T-helper 1 cell (primary cell): Measurements from ENCODE around the gene GDPGP1.
"Not testable (repeated sequence)": the region's sequence is repeated elsewhere in the genome, so short reads cannot be mapped to it uniquely, and the experiment has no call there.

Experiments used
- DNase-seq, 5 donors: peaks; one replicate each; pipeline ENCODE4 v3.0.0-alpha.2; 2012 to 2020

Gene GDPGP1

DNA sequence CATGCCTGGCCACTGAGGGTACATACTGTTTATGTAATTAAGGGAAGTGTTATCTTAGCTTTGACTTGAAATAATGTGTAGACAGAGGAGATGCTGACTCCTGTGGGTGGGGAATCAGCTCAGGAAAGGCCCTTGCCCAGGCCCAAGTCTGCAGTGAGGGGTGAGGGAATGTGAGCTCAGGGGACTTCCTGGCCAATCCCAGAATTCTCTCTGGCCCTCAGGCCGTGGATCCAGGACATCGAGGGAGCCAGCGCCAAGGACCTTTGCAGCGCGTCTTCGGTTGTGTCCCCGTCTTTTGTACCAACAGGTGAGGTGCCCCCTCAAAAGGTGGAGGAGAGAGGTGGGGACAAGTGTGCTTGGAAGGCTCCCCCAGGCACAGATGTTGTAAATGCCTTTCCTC lies 6.7 kb upstream of the GDPGP1 start:
- DNase-seq, result no peak

DNA sequence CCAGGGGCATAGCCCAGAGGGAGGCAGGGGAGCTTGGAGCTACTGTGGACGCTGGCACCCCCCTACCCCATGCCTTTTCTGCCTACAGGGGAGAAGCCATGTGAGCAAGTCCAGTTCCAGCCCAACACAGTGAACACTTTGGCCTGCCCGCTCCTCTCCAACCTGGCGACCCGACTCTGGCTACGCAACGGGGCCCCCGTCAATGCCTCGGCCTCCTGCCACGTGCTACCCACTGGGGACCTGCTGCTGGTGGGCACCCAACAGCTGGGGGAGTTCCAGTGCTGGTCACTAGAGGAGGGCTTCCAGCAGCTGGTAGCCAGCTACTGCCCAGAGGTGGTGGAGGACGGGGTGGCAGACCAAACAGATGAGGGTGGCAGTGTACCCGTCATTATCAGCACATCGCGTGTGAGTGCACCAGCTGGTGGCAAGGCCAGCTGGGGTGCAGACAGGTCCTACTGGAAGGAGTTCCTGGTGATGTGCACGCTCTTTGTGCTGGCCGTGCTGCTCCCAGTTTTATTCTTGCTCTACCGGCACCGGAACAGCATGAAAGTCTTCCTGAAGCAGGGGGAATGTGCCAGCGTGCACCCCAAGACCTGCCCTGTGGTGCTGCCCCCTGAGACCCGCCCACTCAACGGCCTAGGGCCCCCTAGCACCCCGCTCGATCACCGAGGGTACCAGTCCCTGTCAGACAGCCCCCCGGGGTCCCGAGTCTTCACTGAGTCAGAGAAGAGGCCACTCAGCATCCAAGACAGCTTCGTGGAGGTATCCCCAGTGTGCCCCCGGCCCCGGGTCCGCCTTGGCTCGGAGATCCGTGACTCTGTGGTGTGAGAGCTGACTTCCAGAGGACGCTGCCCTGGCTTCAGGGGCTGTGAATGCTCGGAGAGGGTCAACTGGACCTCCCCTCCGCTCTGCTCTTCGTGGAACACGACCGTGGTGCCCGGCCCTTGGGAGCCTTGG lies 5.9 kb upstream of the GDPGP1 start:
- no peak for DNase-seq

- no peak for DNase-seq
Observed at GRCh38 chr15:90228960-90229359, 5.0 kb upstream of the GDPGP1 start.

- no peak for DNase-seq
Observed at GRCh38 chr15:90230071-90230494, 3.9 kb upstream of the GDPGP1 start.

- DNase-seq, result no peak
Observed at GRCh38 chr15:90230610-90231009, 3.4 kb upstream of the GDPGP1 start.

- DNase-seq, result peak; percentile 72 to 84 (median 81)
Observed at GRCh38 chr15:90231028-90232017, 2.7 kb upstream of the GDPGP1 start.

DNA sequence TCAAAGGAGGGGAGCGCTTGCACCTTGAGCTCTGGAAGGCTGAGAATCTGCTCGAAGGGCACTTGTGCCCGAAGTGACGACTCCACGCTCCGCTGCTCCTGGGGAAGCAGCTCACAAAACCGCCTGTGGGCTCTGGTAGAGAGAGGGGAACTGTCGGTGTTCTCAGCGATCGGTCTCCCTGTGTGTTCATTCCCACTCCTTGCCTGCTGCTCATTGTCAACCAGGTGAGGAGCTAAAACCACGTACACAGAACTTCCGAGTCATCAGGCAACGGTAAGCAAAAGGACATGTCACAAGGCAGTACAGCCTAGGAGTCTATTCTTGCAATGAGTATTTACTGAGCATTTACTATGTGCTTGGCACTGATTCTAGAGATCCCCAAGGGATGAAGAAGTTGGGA lies 1.8 kb upstream of the GDPGP1 start:
- DNase-seq, result peak in 1 of 5 donors; percentile 8

DNA sequence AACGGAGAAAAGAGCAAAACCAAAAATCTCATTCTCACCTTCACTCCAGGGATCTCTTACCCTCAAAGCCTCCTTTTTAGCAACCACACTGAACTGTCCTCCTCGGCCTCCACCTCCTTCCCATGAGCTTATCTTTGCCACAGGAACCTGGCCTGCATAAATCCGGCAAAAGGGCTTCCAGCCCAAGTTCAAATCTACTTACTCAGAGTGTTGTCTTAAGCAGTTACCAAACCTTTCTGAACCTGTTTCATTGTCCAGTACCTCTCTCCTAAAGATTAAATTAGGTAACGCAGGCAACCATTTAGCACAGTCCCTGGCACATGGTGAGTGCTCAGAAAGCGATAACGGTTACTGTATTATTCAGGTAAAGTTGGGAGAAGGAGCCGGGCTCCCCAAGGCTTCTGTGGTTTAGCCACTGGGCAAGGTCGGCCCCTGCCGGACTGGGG lies 1.0 kb upstream of the GDPGP1 start:
- no peak for DNase-seq

GRCh38 chr15:90233387-90234095 lies 468 bp upstream of the GDPGP1 start, which contains the start of gene CIB1:
CIB1 (minus strand) TSS chr15:90233941; CDS start chr15:90233885, 56 bp downstream.
- DNase-seq, result peak; percentile 40 to 98 (median 96)

- no peak for DNase-seq
Observed at GRCh38 chr15:90239371-90239770, 5.4 kb downstream of the GDPGP1 start.

DNA sequence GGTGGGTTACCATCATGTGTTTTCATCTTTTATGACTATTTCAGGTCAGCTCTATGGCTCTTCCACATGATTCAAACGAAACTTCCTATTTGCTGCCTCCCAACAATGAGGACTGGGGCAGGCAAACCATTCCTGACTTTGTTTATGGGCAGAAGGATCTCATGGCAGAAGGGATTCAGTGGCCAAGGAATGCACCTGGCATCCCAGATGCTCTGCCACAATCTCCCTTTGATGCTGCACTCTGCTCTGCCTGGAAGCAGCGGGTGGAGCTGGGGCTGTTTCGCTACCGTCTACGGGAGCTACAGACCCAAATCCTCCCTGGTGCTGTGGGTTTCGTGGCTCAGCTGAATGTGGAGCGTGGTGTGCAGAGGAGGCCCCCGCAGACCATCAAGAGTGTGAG lies 6.8 kb downstream of the GDPGP1 start:
- no peak for DNase-seq

DNA sequence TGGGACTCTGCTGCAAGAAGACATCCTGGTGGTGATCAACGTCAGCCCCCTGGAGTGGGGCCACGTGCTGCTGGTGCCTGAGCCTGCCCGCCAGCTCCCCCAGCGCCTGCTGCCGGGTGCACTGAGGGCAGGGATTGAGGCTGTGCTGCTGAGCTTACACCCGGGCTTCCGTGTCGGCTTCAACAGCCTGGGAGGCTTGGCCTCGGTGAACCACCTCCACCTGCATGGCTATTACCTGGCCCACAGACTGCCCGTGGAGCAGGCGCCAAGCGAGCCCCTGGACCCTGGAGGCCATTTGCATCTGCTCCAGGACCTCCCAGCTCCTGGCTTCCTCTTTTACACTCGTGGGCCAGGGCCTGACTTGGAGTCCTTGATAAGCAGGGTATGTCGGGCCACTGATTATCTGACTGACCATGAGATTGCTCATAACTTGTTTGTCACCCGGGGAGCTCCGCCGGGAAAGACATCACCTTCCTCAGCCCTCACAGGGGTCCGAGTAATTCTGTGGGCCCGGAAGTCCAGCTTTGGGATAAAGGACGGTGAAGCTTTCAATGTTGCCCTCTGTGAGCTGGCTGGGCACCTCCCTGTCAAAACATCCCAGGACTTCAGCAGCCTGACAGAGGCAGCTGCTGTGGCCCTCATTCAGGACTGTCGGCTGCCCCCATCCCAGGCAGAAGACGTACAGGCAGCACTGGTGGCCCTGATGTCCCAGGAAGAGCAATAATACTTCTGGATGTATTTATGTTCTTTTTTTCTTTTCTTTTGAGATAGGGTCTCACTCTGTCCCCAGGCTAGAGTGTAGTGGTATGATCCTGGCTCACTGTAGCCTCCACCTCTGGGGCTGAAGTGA lies 7.6 kb downstream of the GDPGP1 start:
- no peak for DNase-seq

GRCh38 chr15:90243943-90244639 lies 10.1 kb downstream of the GDPGP1 start:
- no peak for DNase-seq

DNA sequence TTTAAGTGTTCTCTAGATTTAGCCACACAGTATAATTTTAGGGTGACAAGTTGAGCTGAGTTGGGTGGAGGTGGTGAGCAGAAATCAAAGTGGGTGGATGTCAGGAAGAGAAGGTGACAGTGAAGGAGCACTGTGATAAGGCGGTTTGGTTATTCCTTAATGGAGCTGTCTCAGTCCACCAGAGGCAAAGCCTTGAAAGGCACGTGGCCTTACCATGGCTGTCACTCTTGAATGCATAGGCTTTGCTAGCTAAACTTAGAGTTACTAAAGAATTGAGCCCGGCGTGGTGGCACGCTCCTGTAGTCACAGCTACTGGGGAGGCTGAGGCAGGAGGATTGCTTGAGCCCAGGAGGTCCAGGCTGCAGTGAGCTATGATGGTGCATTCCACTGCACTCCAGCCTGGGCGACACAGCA lies 14.8 kb downstream of the GDPGP1 start:
- DNase-seq, result no peak

- peak in 2 of 5 donors; percentile 64 to 66 for DNase-seq
Observed at GRCh38 chr15:90249203-90249863, 15.3 kb downstream of the GDPGP1 start, which contains the start of gene TTLL13. TTLL13 (plus strand) TSS chr15:90249556; CDS start chr15:90250631, 1,075 bp downstream.

GRCh38 chr15:90257776-90258175 lies 23.8 kb downstream of the GDPGP1 start:
- no peak for DNase-seq

- peak in 1 of 5 donors; percentile 65 for DNase-seq
Observed at GRCh38 chr15:90259524-90259923, 25.5 kb downstream of the GDPGP1 start.

- DNase-seq, result not testable (repeated sequence)
Observed at GRCh38 chr15:90260731-90261130, 26.7 kb downstream of the GDPGP1 start.

DNA sequence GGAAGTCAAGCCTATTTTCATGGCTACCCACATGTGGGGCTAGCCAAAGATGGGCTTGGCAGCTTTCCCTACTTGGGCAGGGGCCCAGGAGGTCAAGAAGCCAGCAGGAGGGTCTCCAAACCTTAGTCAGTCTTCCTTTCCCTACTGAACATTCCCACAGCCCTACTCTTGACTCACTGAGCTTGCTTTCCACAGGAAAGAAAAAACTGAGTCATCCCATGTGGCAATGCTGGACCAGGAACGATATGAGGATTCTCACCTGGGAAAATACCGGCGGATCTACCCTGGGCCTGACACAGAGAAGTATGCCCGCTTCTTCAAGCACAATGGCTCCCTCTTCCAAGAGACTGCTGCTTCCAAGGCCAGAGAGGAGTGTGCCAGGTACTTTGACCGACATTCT lies 27.8 kb downstream of the GDPGP1 start:
- DNase-seq, result no peak

DNA sequence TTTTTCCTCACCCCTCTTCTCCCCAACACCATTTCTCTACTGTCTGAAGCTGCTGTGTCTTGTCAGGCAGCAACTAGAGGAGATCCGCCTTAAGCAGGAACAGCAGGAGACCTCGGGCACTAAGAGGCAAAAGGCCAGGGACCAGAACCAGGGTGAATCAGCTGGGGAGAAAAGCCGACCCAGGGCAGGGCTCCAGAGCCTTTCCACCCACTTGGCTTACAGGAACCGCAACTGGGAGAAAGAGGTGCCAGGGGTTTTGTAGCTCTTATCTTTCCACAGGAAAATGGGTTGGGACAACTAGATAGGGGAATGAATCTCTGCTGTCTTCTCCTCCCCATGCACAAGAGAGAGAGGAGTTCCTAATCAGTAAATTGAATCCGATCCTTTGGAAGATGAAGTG lies 28.4 kb downstream of the GDPGP1 start:
- no peak for DNase-seq
